K562 (cell line): ENCODE results near the gene TMEM217. TPM values are rescaled to one million over a fixed set of nuclear protein-coding genes. Genes with fewer than 3 reads are reported as not detected.

Experiments used
- ARID3A ChIP-seq: IDR thresholded peaks from 2 replicates; pipeline ENCODE4 v1.6.1; 2012; ENCODE audit warnings: low read depth, low read length, improper control_type of control experiment, borderline replicate concordance
- DEAF1 ChIP-seq: fragments of 450-650 bp; formaldehyde crosslinking; IDR thresholded peaks from 2 replicates; pipeline ENCODE4 v1.4.0; 2020; ENCODE audit warnings: mild to moderate bottlenecking, moderate library complexity
- ELF4 ChIP-seq: fragments of 450-650 bp; formaldehyde crosslinking; IDR thresholded peaks from 2 replicates; pipeline ENCODE4 v1.4.0; 2022; ENCODE audit warnings: missing genetic modification characterization
- FOXK1 ChIP-seq: sonication (generic); formaldehyde crosslinking; IDR thresholded peaks from 2 replicates; pipeline ENCODE4 v1.8.0; 2022; ENCODE audit warnings: missing genetic modification reagents, mild to moderate bottlenecking, borderline replicate concordance
- HIVEP1 ChIP-seq: fragments of 250-450 bp; sonication (Bioruptor Pico); IDR thresholded peaks from 2 replicates; pipeline ENCODE4 v1.4.0; 2020; ENCODE audit warnings: mild to moderate bottlenecking
- HMGN3 ChIP-seq: IDR thresholded peaks from 2 replicates; pipeline ENCODE4 v1.6.1; 2011; ENCODE audit warnings: borderline replicate concordance, low read depth, mild to moderate bottlenecking, mixed read lengths, low read length; ENCODE audit not compliant: insufficient read length; ENCODE audit errors: extremely low read depth
- HNRNPLL ChIP-seq: fragments of 200-400 bp; formaldehyde crosslinking; IDR thresholded peaks from 2 replicates; pipeline ENCODE4 v1.6.1; 2017; ENCODE audit warnings: low read length, low read depth, mild to moderate bottlenecking; ENCODE audit not compliant: poor library complexity, severe bottlenecking
- MTF1 ChIP-seq: fragments of 250-450 bp; sonication (Bioruptor Pico); IDR thresholded peaks from 2 replicates; pipeline ENCODE4 v1.9.0; 2021; ENCODE audit warnings: moderate library complexity, mild to moderate bottlenecking, inconsistent platforms, borderline replicate concordance
- NFIC ChIP-seq: fragments of 450-650 bp; IDR thresholded peaks from 2 replicates; pipeline ENCODE4 v1.6.1; 2017; ENCODE audit warnings: mild to moderate bottlenecking, inconsistent platforms
- NR2C2 ChIP-seq, 2 experiments: fragments of 200-800 bp in 1 of 2; sonication (Bioruptor generic) in 1 of 2; sonication (generic) in 1 of 2; formaldehyde crosslinking in 1 of 2; IDR thresholded peaks; 2 replicates each; pipeline versions ENCODE4 v1.6.1 to v1.8.0; 2016 to 2022; ENCODE audit warnings: mild to moderate bottlenecking in 1 of 2, missing compliant biosample characterization in 1 of 2, missing genetic modification characterization in 1 of 2, missing genetic modification reagents in 1 of 2
- PRDM10 ChIP-seq: fragments of 450-650 bp; IDR thresholded peaks from 2 replicates; pipeline ENCODE4 v1.6.1; 2018; ENCODE audit not compliant: partially characterized antibody
- PTRF ChIP-seq: fragments of 450-650 bp; IDR thresholded peaks from 2 replicates; pipeline ENCODE4 v1.6.1; 2016; ENCODE audit warnings: mild to moderate bottlenecking, missing genetic modification characterization, missing compliant biosample characterization
- PTTG1 ChIP-seq: fragments of 450-650 bp; IDR thresholded peaks from 2 replicates; pipeline ENCODE4 v1.6.1; 2016; ENCODE audit warnings: low read depth, mild to moderate bottlenecking, missing genetic modification characterization, missing compliant biosample characterization
- SMARCE1 ChIP-seq: fragments of 450-650 bp; IDR thresholded peaks from 2 replicates; pipeline ENCODE4 v1.7.1; 2016; ENCODE audit warnings: mild to moderate bottlenecking
- ZNF561 ChIP-seq: fragments of 450-650 bp; formaldehyde crosslinking; conservative IDR thresholded peaks from 2 replicates; pipeline ENCODE4 v1.4.0; 2020; ENCODE audit warnings: mild to moderate bottlenecking, moderate library complexity
- ZNF584 ChIP-seq: fragments of 200-800 bp; sonication (Bioruptor generic); IDR thresholded peaks from 2 replicates; pipeline ENCODE4 v1.6.1; 2016; ENCODE audit warnings: low read depth, mild to moderate bottlenecking, missing genetic modification characterization, missing compliant biosample characterization
- ZNF644 ChIP-seq: fragments of 200-800 bp; sonication (Bioruptor generic); IDR thresholded peaks from 2 replicates; pipeline ENCODE4 v1.6.1; 2016; ENCODE audit warnings: low read depth, missing genetic modification characterization, missing compliant biosample characterization
- ZNF707 ChIP-seq: fragments of 250-450 bp; sonication (Bioruptor Pico); conservative IDR thresholded peaks from 2 replicates; pipeline ENCODE4 v1.8.0; 2022; ENCODE audit warnings: inconsistent platforms, mild to moderate bottlenecking, moderate library complexity
- polyA plus RNA-seq, 8 experiments: library from polyadenylated mRNA; depleted of rRNA in 4 of 8; stranded (reverse) in 5 of 8; unstranded in 3 of 8; fragments of >200 nt; fragmentation: Nextera tagmentation in 2 of 8; fragmentation: Illumina TruSeq in 1 of 8; extraction: Ambion mirVana in 2 of 8; extraction: Trizol in 1 of 8; gene quantifications; 2 replicates each; pipeline versions ENCODE4 v1.2.1 to v1.2.3, GENCODE V29; 2011 to 2014; ENCODE audit warnings: inconsistent platforms in 1 of 8, missing spikeins in 1 of 8
- total RNA-seq, 7 experiments: library from RNA; depleted of rRNA in 6 of 7; stranded (reverse); fragments of >200 nt in 6 of 7; fragmentation: Illumina TruSeq in 2 of 7; extraction: Trizol in 2 of 7; gene quantifications; 2 replicates each; pipeline versions ENCODE4 v1.2.1 to v1.2.3, GENCODE V29; 2011 to 2021; ENCODE audit warnings: low replicate concordance in 1 of 7

The TMEM217 gene
- total and polyA plus RNA-seq, 9 of the 15 experiments (the other 6 are each of a cell fraction or from before 2014, with no cell fraction given), result 1.3 to 8.0 (median 1.9) TPM

GRCh38 chr6:37244430-37245310, 13.3 kb downstream of the TMEM217 start (continued):
- TF ChIP-seq PRDM10 (peak; percentile 42), ZNF584 (CRISPR knock-in tag) (peak; percentile 87), ZNF644 (tag) (peak; percentile 61), DEAF1 (CRISPR knock-in tag) (0 out of 2 replicates have a peak, but pooled peaks have one; percentile 31), HMGN3 (no peak), SMARCE1 (peak; percentile 12), NFIC (peak; percentile 85), FOXK1 (CRISPR knock-in tag) (0 out of 2 replicates have a peak, but pooled peaks have one; percentile 66), HNRNPLL (peak; percentile 50), ZNF561 (CRISPR knock-in tag) (0 out of 2 replicates have a peak, but pooled peaks have one; percentile 61), NR2C2 (CRISPR knock-in tag; IDR thresholded peaks at IDR 0.05) (no peak), NR2C2 (tag; IDR thresholded peaks at IDR 0.05) (peak; percentile 79), MTF1 (CRISPR knock-in tag) (no peak), ELF4 (0 out of 2 replicates have a peak, but pooled peaks have one; percentile 67), ZNF707 (0 out of 2 replicates have a peak, but pooled peaks have one; percentile 21), PTRF (no peak), HIVEP1 (CRISPR knock-in tag) (0 out of 2 replicates have a peak, but pooled peaks have one; percentile 46), ARID3A (0 out of 2 replicates have a peak, but pooled peaks have one; percentile 16), PTTG1 (tag) (peak; percentile 12; the same call in 1 of the 2 replicates)
